Endothelial cell of umbilical vein (primary cell): Measurements from ENCODE around the gene PCGF3. TPM values are rescaled to one million over a fixed set of nuclear protein-coding genes. Genes with fewer than 3 reads are reported as not detected.

ENCODE experiments used
- BruUV-seq: library from RNA; stranded (reverse); fragments of 400-500 nt; replicated peaks from 2 replicates; lab custom pipeline; 2021; lab: Mats Ljungman, UMichigan
- CTCF ChIA-PET: fragments of 300-600, 350-600 bp; sonication (Branson Sonifier 250); formaldehyde crosslinking; loops from one replicate; lab custom pipeline; 2021; ENCODE audit warnings: antibody characterized with exemption, inconsistent platforms; lab: Charles Lee
- POLR2A ChIA-PET: fragments of 300-600, 350-600 bp; sonication (Branson Sonifier 250); formaldehyde crosslinking; loops from one replicate; lab custom pipeline; 2021; ENCODE audit warnings: antibody characterized with exemption, inconsistent platforms; lab: Charles Lee
- DNase-seq: peaks from one replicate; pipeline ENCODE4 v3.0.0-alpha.2; 2011; ENCODE audit warnings: low read depth, low spot score
- FAIRE-seq: peaks from 2 replicates; lab custom pipeline; 2011; peaks lifted over from hg19 to GRCh38; lab: Jason Lieb, UNC
- H2AFZ ChIP-seq: 2 replicates; pipeline ENCODE4 v1.6.0; 2012; ENCODE audit warnings: low read depth, low read length, control low read depth, inconsistent platforms
- H3K27ac ChIP-seq: 2 replicates; pipeline ENCODE4 v1.5.1; 2011; ENCODE audit warnings: low read depth, mild to moderate bottlenecking, control low read depth, low read length, moderate library complexity; ENCODE audit not compliant: insufficient read depth
- H3K27me3 ChIP-seq, 2 experiments: 2 replicates each; pipeline versions ENCODE4 v1.6.0 to v1.6.1; 2011; ENCODE audit warnings: low read length in 2 of 2, mixed read lengths in 1 of 2; ENCODE audit not compliant: control insufficient read depth in 2 of 2, insufficient read depth in 2 of 2
- H3K36me3 ChIP-seq, 2 experiments: 2 replicates in 1 of 2; 3 replicates in 1 of 2; pipeline ENCODE4 v1.5.1; 2011; ENCODE audit warnings: low read length in 2 of 2, mild to moderate bottlenecking in 1 of 2, moderate library complexity in 1 of 2; ENCODE audit not compliant: control insufficient read depth in 2 of 2, insufficient read depth in 2 of 2; ENCODE audit errors: extremely low read depth in 1 of 2
- H3K4me1 ChIP-seq: 3 replicates; pipeline ENCODE4 v1.5.1; 2011; ENCODE audit warnings: mild to moderate bottlenecking, low read length; ENCODE audit not compliant: control insufficient read depth, insufficient read depth; ENCODE audit errors: extremely low read depth
- H3K4me2 ChIP-seq: 2 replicates; pipeline ENCODE4 v1.6.1; 2011; ENCODE audit warnings: low read length, control low read depth, mixed read lengths; ENCODE audit not compliant: insufficient read depth
- H3K4me3 ChIP-seq, 3 experiments: fragments of 200-600 bp in 1 of 3; sonication (generic), shearing (Covaris generic) in 1 of 3; replicated peaks in 1 of 3; 2 replicates each; pipeline ENCODE4 v1.5.1; 2011 to 2016; ENCODE audit warnings: control low read depth in 3 of 3, low read length in 3 of 3, mild to moderate bottlenecking in 2 of 3, inconsistent platforms in 1 of 3, low read depth in 1 of 3, moderate library complexity in 1 of 3; ENCODE audit not compliant: insufficient read depth in 1 of 3
- H3K79me2 ChIP-seq: 2 replicates; pipeline ENCODE4 v1.6.0; 2012; ENCODE audit warnings: low read length, inconsistent platforms; ENCODE audit not compliant: control insufficient read depth, insufficient read depth
- H3K9ac ChIP-seq: replicated peaks from 2 replicates; pipeline ENCODE3; 2011; ENCODE audit warnings: low read length, control low read depth; ENCODE audit not compliant: insufficient read depth; ENCODE audit errors: extremely low read depth
- H3K9me1 ChIP-seq: replicated peaks from 3 replicates; pipeline ENCODE4 v1.6.0; 2011; ENCODE audit warnings: mild to moderate bottlenecking, low read length; ENCODE audit not compliant: control insufficient read depth, insufficient read depth; ENCODE audit errors: extremely low read depth
- H3K9me3 ChIP-seq: replicated peaks from 2 replicates; pipeline ENCODE4 v1.5.1; 2012; ENCODE audit warnings: low read length, inconsistent platforms; ENCODE audit not compliant: control insufficient read depth, insufficient read depth
- H4K20me1 ChIP-seq: replicated peaks from 2 replicates; pipeline ENCODE3; 2011; ENCODE audit warnings: mild to moderate bottlenecking, low read length; ENCODE audit not compliant: control insufficient read depth, insufficient read depth; ENCODE audit errors: extremely low read depth
- EZH2 ChIP-seq: IDR thresholded peaks from 2 replicates; pipeline ENCODE4 v1.6.1; 2012; ENCODE audit warnings: borderline replicate concordance, low read depth, mild to moderate bottlenecking, moderate library complexity, low read length, inconsistent platforms; ENCODE audit not compliant: severe bottlenecking
- FOS ChIP-seq: IDR thresholded peaks from 2 replicates; pipeline ENCODE4 v1.6.1; 2011; ENCODE audit warnings: mild to moderate bottlenecking, low read length, moderate library complexity, borderline replicate concordance; ENCODE audit not compliant: insufficient read depth
- GATA2 ChIP-seq: IDR thresholded peaks from 2 replicates; pipeline ENCODE4 v1.7.0; 2011; ENCODE audit warnings: low read depth, mild to moderate bottlenecking, moderate library complexity, mixed read lengths, low read length; ENCODE audit not compliant: insufficient read length, insufficient read depth
- JUN ChIP-seq: IDR thresholded peaks from 2 replicates; pipeline ENCODE4 v1.6.1; 2011; ENCODE audit warnings: borderline replicate concordance, low read depth; ENCODE audit not compliant: insufficient read length, insufficient read depth
- MAX ChIP-seq: IDR thresholded peaks from 2 replicates; pipeline ENCODE4 v1.6.1; 2011; ENCODE audit not compliant: insufficient read depth, insufficient read length
- MYC ChIP-seq: IDR thresholded peaks from one replicate; pipeline ENCODE4 v1.6.1; 2011; ENCODE audit warnings: mild to moderate bottlenecking, low read depth, low read length
- POLR2A ChIP-seq: IDR thresholded peaks from 2 replicates; pipeline ENCODE4 v1.6.1; 2012; ENCODE audit warnings: low read depth, mild to moderate bottlenecking, control low read depth, low read length
- POLR2AphosphoS5 ChIP-seq: IDR thresholded peaks from 2 replicates; pipeline ENCODE4 v1.6.1; 2012; ENCODE audit warnings: low read depth, mild to moderate bottlenecking, control low read depth, low read length, moderate library complexity; ENCODE audit not compliant: insufficient read depth
- dilution Hi-C: fragments of 300-500 bp; cut with MboI; formaldehyde crosslinking; loops from one replicate; pipeline ENCODE4 v1.15.0; 2019; ENCODE audit warnings: low sequenced_read_pairs; ENCODE audit not compliant: extremely low pct_ligation_motif_present
- intact Hi-C: fragments of 100-400 bp; cut with micrococcal nuclease; formaldehyde crosslinking; loops from one replicate; pipeline ENCODE4 v1.10.0; 2022
- polyA plus RNA-seq, 4 experiments: library from polyadenylated mRNA; depleted of rRNA in 3 of 4; stranded (reverse) in 3 of 4; unstranded in 1 of 4; fragments of >200 nt; gene quantifications; 2 replicates each; pipeline versions ENCODE4 v1.2.1 to v1.2.3, GENCODE V29; 2011 to 2012; ENCODE audit warnings: missing spikeins in 1 of 4
- total RNA-seq: library from RNA; stranded (reverse); gene quantifications from 2 replicates; pipeline ENCODE4 v1.2.3, GENCODE V29; 2021
- TF ChIP-seq, protein P1 (sequence below), 2 donors: IDR thresholded peaks; 1 replicate in 1 of 2; 2 replicates in 1 of 2; pipeline ENCODE4 v1.5.1; 2011; ENCODE audit warnings: low read length in 2 of 2, mild to moderate bottlenecking in 2 of 2, moderate library complexity in 2 of 2, control low read depth in 1 of 2, inconsistent platforms in 1 of 2, low read depth in 1 of 2; ENCODE audit not compliant: insufficient read depth in 1 of 2; ENCODE audit errors: extremely low read depth in 1 of 2

Gene PCGF3
- total and polyA plus RNA-seq, 2 donors (not counting 3 experiments of a cell fraction or from before 2014, with no cell fraction given) = 70.2 to 91.8 TPM

- Histone ChIP-seq H3K36me3 (peaks cover 16 to 53% of the 10 kb centered on the region in 2 experiments), H2AFZ (no peak overlapping the region), H3K4me1 (no peaks in the 10 kb centered on the region), H3K9ac (no peak overlapping the region), H3K79me2 (no peaks in the 10 kb centered on the region), H3K4me2 (no peak overlapping the region), H4K20me1 (no peaks in the 10 kb centered on the region), H3K27ac (no peak overlapping the region), H3K27me3 (no peaks in the 10 kb centered on the region), H3K4me3 (no peak overlapping the region), H3K9me3 (no peaks in the 10 kb centered on the region), H3K9me1 (no peaks in the 10 kb centered on the region)
- BruUV-seq = no TSS peak
- POLR2A ChIA-PET = no interaction called here
- DNase-seq = no peak
- no peak for FAIRE-seq
- TF ChIP-seq MAX (no peak), MYC (no peak), JUN (no peak), EZH2 (no peak), FOS (no peak), POLR2A (no peak), POLR2AphosphoS5 (no peak), GATA2 (no peak)
- TF ChIP-seq, protein P1, sequence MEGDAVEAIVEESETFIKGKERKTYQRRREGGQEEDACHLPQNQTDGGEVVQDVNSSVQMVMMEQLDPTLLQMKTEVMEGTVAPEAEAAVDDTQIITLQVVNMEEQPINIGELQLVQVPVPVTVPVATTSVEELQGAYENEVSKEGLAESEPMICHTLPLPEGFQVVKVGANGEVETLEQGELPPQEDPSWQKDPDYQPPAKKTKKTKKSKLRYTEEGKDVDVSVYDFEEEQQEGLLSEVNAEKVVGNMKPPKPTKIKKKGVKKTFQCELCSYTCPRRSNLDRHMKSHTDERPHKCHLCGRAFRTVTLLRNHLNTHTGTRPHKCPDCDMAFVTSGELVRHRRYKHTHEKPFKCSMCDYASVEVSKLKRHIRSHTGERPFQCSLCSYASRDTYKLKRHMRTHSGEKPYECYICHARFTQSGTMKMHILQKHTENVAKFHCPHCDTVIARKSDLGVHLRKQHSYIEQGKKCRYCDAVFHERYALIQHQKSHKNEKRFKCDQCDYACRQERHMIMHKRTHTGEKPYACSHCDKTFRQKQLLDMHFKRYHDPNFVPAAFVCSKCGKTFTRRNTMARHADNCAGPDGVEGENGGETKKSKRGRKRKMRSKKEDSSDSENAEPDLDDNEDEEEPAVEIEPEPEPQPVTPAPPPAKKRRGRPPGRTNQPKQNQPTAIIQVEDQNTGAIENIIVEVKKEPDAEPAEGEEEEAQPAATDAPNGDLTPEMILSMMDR (IDR thresholded peaks at IDR 0.05; ENCODE audit: extremely low read depth in 1 of 2, insufficient read depth in 1 of 2, low read depth in 1 of 2, low read length in 2 of 2) = no peak
- intact Hi-C loops (no loop called here), dilution Hi-C loops (no loop called here)
- CTCF ChIA-PET = no interaction called here
Measured at GRCh38 chr4:734951-735350, 29.3 kb downstream of the PCGF3 start.
